HT-29 (cell line): ENCODE measurements around the gene ABHD12. TPM values are rescaled to one million over a fixed set of nuclear protein-coding genes. Genes with fewer than 3 reads are reported as not detected.
"Not testable (repeated sequence)": the region's sequence is repeated elsewhere in the genome, so short reads cannot be mapped to it uniquely, and the experiment has no call there.

ENCODE experiments used
- DNase-seq: peaks from one replicate; pipeline ENCODE4 v3.0.0-alpha.2; 2015; ENCODE audit warnings: low spot score
- total RNA-seq: library from RNA; depleted of rRNA; stranded (reverse); fragments of >200 nt; shearing (Covaris generic); gene quantifications from 2 replicates; pipeline ENCODE4 v1.2.3, GENCODE V29; 2014

Gene ABHD12
- total RNA-seq, 1 experiment from 2014 or later, result 105 TPM

- no peak for DNase-seq
Measured at GRCh38 chr20:25355011-25355595, 35.5 kb downstream of the ABHD12 start.

DNA sequence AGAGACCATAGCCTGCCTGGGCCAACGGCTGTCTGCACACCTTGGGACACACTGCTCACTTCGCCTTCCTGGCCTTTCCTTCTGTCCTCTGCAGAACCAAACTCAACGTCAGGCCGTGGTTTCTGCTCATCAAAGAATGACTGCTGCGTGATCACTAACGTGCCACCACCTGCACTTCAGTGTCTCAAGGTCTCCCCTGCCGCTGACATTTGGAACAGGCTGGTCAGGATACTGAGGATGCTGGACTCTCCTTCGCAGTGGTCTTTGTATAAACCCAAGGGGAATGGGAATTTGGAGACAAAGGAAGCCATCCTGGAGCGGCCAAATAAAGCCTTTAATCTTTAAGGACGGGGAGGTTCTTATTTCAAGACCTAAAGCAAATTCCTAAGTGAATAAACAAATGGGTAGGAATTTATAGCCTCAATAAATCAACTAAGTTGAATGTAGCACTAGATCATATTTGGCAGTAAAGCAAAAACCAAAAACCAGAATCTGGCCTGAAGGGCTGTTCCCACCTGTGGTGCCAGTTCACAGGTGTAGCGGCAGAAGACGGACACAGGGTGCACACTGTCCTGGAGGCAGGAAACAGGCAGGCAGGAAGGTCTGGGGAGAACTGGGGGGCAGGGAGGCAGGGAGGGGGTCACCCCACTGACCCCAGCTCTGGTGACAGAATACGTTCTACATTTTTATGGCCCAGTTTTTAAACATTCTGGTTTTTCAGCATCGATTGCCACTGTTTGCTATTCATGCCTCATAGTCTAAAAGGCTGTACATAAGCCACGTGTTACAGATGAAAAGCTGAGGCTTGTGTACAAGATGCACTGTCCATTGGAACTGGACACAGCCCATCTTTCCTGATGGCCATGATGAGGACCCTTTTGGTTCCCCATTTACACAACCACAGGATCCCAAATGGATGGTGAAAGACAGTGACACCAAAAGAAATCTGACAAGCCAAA, 36.6 kb downstream of the ABHD12 start:
- peak; percentile 70 for DNase-seq

DNA sequence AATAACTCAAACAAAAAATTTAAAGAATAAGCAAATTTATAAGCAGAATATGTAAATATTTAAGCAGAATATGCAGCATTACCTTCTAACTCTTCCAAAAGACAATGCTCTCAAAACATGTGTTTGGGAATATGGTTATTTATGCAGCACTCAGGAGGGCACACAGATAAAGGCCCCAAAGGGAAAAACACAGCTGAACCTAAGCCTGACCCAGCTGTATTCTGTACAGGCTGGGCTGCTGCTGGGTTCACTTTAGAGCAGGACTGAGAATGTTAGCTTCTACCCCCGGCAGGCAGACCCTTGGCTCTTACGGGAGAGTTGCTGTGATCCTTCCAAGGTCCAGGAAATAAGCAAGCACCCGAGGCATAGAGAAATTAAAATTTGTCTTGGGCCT, 37.3 kb downstream of the ABHD12 start:
- no peak for DNase-seq

- DNase-seq, result no peak
Measured at GRCh38 chr20:25352746-25353145, 37.9 kb downstream of the ABHD12 start.

- no peak for DNase-seq
Measured at GRCh38 chr20:25351024-25351360, 39.6 kb downstream of the ABHD12 start.

DNA sequence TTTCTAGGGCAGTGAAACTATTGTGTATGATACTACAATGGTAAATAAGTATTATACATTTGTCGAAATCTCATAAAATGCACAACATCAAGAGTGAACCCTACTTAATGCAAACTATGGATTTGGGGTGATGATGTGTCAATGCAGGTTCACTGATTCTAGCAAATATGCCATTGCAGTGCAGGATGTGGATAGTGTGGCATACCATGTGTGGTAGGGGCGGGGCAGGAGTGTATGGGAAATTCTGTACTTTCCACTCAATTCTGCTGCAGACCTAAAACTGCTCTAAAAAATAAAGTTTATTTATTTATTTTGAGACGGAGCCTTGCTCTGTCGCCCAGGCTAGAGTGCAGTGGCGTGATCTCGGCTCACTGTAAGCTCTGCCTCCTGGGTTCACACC, 44.3 kb downstream of the ABHD12 start:
- no peak for DNase-seq

DNA sequence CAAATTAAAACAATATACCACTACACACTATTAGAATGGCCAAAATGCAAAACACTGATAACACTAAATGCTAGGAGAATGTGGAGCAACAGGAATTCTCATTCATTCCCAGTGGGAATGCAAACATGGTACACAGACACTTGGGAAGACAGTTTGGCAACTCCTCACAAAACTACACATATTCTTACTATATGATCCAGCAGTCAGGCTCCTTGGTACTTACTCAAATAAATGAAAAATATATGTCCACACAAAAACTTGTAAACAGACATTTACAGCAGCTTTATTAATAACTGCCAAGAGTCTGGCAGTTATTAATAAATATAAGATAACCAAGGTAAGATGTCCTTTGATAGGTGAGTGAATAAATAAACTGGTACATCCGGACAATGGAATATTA, 44.9 kb downstream of the ABHD12 start:
- DNase-seq, result no peak

- DNase-seq, result no peak
Measured at GRCh38 chr20:25344634-25345033, 46.0 kb downstream of the ABHD12 start.

DNA sequence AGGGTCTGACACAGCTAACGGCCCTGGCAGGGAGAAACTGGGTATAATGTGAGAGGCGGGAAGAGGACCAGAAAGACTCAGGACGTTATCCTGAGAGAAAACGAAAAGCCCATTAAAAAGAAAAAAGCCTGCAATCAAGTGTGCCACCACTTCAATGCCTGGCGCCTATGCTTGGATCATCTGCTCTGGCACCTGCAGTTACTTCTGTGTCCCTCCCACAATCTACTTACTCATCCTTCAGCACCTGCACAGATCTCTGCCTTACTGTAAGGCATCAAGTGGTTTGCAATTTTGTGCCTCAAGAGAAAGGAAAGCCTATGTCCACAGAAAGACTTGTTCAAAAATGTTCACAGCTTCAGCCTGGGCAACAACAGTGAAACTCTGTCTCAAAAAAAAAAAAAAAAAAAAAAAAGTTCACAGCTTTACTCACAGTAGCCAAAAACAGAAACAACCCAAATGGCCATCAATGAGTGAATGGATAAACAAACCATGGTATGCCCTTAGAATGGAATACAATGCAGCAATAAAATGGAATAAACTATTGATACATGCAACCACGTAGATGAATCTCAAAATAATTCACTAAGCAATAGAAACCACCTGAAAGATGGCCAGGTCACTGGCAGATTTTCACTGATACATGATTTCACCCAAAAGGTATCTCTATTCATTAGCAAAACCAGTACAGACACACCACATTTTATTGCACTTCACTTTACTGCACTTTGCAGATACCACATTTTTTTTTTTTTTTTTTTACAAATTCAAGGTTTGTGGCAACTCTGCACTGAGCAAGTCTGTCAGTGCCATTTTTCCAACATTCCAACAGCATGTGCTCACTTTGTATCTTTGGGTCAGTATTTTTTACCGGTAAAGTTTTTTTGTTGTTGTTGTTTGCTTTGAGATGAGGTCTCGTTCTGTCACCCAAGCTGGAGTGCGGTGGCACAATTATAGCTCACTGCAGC, 48.6 kb downstream of the ABHD12 start:
- peak; percentile 63 for DNase-seq

DNA sequence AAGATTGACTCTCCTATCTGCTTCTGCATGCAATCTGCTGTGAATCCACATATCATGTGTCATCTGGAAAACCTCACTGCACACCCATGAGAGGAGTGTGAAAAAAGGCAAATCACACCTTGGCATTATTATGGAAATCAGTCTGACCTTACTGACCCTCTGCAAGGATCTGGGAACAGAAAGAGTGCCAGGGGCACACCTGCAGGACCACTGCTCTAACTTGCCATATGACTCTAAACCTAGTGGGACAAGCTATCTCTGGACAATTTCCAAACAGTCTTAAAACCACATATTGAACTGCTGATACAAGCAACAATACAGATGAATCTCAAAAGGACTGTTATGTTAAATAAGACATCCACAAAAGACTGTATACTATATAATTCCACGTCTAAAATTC, 50.3 kb downstream of the ABHD12 start:
- DNase-seq, result no peak

DNA sequence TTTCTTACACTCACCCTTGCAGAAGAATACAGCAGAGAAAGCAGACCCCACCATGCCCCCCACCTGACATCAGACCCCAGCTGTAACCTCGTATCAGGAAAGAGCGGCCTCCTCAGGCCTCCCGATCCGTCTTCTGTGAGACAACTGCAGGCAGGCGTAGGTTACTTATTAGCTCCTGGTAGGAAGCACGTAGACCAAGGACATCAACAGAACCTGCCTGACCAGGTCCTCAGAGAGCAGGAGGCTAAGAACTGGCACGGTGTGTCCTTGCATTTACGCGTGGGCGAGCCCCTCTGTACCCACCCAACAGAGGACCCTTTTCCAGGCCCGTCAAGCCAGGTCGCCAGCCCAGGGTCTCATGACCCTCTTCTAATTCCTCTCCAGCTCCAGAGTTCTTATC, 51.0 kb downstream of the ABHD12 start:
- peak; percentile 93 for DNase-seq

DNA sequence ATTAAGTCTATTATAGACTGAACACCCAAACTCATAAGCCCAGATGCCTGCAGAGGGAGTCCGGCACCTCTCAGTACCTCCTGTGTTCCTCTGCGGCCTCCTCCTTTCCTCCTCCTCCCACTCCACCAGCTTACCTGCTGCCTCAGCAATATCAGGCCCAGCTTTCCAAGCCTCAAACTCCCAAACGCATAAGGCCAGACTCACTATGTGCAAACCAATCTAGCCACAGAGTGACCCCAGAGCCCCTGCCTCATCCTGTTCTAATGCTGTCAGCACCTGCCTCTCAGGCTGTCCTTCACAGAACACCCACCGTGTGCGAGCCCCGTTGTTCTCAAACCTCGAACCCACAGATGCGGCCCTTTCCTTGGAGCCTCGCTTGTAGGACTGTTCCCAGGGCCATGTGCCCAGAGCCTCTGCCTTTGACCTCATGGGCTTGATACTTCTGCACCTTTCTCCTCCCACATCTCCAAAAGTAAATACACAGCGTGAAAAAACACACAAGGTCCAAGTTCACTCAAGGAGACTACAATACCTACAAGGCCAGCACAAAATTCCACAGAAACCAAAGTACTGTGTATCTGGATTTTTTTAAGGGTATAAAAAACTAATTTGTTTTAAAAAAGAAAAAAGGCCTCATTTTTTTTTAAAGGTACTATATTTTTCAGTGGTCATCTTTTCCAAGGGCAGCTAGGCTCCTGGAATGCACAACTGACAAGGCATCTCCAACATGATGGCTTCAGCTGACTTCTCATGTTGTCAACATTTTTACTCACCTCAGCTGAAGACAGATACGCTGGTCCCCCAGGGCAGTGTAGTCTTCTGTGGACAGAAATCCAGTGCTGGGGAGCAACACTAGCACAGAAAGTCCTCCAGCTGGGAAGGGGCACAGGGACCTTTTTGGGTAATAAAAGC, 52.3 kb downstream of the ABHD12 start:
- DNase-seq, result peak; percentile 56

DNA sequence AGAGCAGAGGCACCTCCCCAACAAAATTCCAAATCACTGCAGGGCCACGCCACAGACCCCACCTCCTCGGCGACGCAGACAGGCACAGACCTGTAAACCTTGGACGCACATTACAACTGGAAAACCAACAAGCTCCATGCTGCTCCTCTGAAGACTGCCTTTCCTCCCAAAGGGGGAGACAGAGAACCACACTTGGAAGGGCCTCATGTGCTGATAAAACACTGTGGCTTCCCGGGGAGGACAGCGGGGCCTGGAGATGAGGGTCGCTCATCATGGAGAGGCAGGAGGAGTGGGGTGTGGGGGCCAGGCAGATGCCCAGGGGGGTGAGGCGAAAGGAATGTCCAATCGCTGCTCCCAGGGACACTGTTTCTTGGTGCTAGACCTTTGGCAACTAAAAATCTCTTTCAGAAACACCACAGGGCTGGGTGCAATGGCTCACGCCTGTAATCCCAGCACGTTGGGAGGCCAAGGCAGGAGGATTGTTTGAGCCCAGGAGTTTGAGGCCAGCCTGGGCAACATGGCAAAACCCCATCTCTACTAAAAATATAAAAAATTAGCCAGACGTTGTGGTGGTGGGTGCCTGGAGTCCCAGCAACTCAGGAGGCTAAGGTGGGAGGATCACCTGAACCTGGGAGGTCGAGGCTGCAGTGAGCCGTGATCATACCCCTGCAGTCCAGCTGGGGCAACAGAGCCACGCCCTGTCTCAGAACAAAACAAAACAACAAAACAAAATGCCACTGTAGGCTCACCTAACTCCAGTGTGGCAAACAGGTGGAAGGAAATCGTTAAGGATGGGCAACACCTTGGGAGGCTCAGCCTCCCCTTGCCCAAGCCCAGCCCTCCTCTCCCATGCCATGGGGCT, 53.8 kb downstream of the ABHD12 start:
- DNase-seq, result peak; percentile 41

DNA sequence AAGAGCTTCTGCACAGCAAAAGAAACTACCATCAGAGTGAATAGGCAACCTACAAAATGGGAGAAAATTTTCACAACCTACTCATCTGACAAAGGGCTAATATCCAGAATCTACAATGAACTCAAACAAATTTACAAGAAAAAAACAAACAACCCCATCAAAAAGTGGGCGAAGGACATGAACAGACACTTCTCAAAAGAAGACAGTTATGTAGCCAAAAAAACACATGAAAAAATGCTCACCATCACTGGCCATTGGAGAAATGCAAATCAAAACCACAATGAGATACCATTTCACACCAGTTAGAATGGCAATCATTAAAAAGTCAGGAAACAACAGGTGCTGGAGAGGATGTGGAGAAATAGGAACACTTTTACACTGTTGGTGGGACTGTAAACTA, 55.7 kb downstream of the ABHD12 start:
- not testable (repeated sequence) for DNase-seq

DNA sequence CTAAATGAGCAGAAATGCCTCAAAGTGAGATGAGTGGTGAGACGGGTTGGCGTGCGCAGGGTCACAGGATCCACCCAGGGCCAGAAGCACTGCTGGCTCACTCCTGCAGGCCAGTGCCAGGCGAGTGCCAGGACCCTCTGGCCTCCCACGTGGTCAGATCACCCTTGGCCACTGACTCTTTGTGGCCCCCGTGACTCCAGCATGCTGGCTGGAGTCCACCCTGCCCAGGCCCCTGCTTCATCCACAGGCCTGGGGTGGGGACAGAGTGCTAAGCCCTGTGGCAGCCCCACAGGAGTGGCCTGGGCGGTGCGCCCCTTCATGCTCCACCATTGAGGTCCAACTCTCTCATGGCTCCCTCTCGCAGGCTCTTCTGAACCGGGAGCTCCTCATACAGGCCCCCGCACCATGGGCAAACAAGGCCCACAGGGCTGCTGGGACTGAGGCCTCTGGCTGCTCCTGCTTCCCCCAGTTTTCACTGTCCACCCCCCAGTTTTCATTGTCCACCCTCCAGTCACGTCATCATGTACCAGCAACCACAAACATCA, 61.6 kb downstream of the ABHD12 start:
- no peak for DNase-seq

GRCh38 chr20:25327521-25328235, 63.0 kb downstream of the ABHD12 start:
- DNase-seq, result no peak

- no peak for DNase-seq
Measured at GRCh38 chr20:25325997-25326396, 64.6 kb downstream of the ABHD12 start.

DNA sequence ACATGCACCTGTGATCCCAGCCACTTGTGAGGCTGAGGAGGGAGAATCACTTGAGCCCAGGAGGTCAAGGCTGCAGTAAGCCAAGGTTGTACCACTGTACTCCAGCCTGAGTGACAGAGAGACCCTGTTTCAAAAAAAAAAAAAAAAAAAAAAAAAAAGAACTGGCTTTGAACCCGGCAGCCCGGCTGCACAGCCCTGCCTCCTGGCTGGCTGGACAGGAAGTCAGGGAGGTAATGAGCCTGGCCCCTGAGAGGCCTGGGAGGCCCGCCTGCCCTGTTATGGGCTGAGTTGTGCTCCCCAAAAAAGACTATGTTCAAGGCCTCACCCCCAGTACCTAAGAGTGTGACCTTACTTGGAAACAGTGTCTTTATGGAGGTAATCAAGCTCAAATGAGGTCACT, 65.6 kb downstream of the ABHD12 start:
- DNase-seq, result no peak

DNA sequence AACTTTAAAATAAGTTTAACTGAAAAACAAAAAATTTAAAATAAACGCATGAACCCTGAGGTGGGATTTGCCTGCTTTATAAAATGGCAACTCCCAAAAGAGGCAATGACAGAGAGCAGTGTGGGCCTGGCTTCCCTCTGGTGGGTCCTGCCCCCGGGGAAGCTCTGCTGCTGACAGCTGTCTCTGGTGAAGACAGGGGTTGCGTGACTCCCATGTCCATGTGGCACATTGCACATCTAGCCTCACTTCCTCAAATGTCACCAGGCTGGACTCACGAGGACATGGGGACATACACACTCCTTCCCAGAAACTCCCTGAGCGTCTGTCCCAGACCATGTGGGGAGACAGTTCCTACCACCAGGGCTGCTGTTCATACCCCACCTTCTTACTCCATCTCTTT, 66.2 kb downstream of the ABHD12 start:
- DNase-seq, result no peak
